Measurements from ENCODE around the gene KYAT1. TPM values are rescaled to one million over a fixed set of nuclear protein-coding genes. Genes with fewer than 3 reads are reported as not detected.
A peak's percentile ranks its signal among the peaks of the same experiment; 100 is the strongest.

The KYAT1 gene
- 9.2 TPM for total RNA-seq
- long read RNA-seq, transcript KYAT1-201 (13 exons, 1,903 nt), result major isoform, 11 of 26 reads
- long read RNA-seq, partial matches to known transcripts, result 5 of 26 reads
- long read RNA-seq, other reads (novel, unspliced or antisense), result 10 of 26 reads

GRCh38 chr9:128881884-128882676 lies at the start of gene KYAT1, which contains the start of gene LRRC8A:
Gene KYAT1, minus strand, starts transcription at chr9:128881950. Its CDS starts 36,545 bp downstream, at chr9:128845405.
Gene LRRC8A, plus strand, starts transcription at chr9:128882133. Its CDS starts 25,032 bp downstream, at chr9:128907165.
- intact Hi-C loops (cut with DNase I), result loop anchor here (2.0 kb wide), 1 partner anchor 39 kb away; the partner anchor contains the start of gene PHYHD1

GRCh38 chr9:128929560-128929959 lies 47.8 kb upstream of the KYAT1 start:
- intact Hi-C loops (cut with DNase I), result no loop called here
- no peak for DNase-seq (ENCODE audit: low spot score)

More at GRCh38 chr9:128881884-128882676, at the start of gene KYAT1, which contains the start of gene LRRC8A:
- DNase-seq (ENCODE audit: low spot score), result peak; percentile 99

GRCh38 chr9:128928624-128929023 lies 46.9 kb upstream of the KYAT1 start:
- intact Hi-C loops (cut with DNase I), result loop anchor here (1.0 kb wide), 1 partner anchor 65 kb away; no protein-coding TSS in a partner anchor
- DNase-seq (ENCODE audit: low spot score), result no peak

GRCh38 chr9:128927731-128928411 lies 46.1 kb upstream of the KYAT1 start:
- intact Hi-C loops (cut with DNase I), result loop anchor here (1.0 kb wide), 1 partner anchor 65 kb away; no protein-coding TSS in a partner anchor
- DNase-seq (ENCODE audit: low spot score), result no peak

- DNase-seq (ENCODE audit: low spot score), result no peak
Measured at GRCh38 chr9:128923493-128923883, 41.7 kb upstream of the KYAT1 start.

GRCh38 chr9:128921881-128922763 lies 40.4 kb upstream of the KYAT1 start:
- no peak for DNase-seq (ENCODE audit: low spot score)
- intact Hi-C loops (cut with DNase I), result loop anchor here (2.0 kb wide), 1 partner anchor 39 kb away; the partner anchor contains the start of gene LRRC8A

More at GRCh38 chr9:128923493-128923883, 41.7 kb upstream of the KYAT1 start:
- intact Hi-C loops (cut with DNase I), result no loop called here

GRCh38 chr9:128920381-128921058 lies 38.8 kb upstream of the KYAT1 start, which contains the start of gene PHYHD1:
Gene PHYHD1, plus strand, starts transcription at chr9:128920982. Its CDS starts 1,342 bp downstream, at chr9:128922324.
- intact Hi-C loops (cut with DNase I), result loop anchor here (2.0 kb wide), 1 partner anchor 38 kb away; the partner anchor contains the start of gene LRRC8A
- DNase-seq (ENCODE audit: low spot score), result no peak

- intact Hi-C loops (cut with DNase I), result loop anchor here (2.0 kb wide), 1 partner anchor 37 kb away; the partner anchor contains the start of gene LRRC8A
Measured at GRCh38 chr9:128919402-128920089, 37.8 kb upstream of the KYAT1 start.

GRCh38 chr9:128918921-128919320 lies 37.2 kb upstream of the KYAT1 start:
- no peak for DNase-seq (ENCODE audit: low spot score)
- intact Hi-C loops (cut with DNase I), result no loop called here

More at GRCh38 chr9:128919402-128920089, 37.8 kb upstream of the KYAT1 start:
- no peak for DNase-seq (ENCODE audit: low spot score)

GRCh38 chr9:128917151-128917849 lies 35.5 kb upstream of the KYAT1 start:
- intact Hi-C loops (cut with DNase I), result no loop called here
- no peak for DNase-seq (ENCODE audit: low spot score)

- DNase-seq (ENCODE audit: low spot score), result no peak
- intact Hi-C loops (cut with DNase I), result no loop called here
Measured at GRCh38 chr9:128916745-128917144, 35.0 kb upstream of the KYAT1 start.

- intact Hi-C loops (cut with DNase I), result no loop called here
- DNase-seq (ENCODE audit: low spot score), result no peak
Measured at GRCh38 chr9:128916204-128916603, 34.5 kb upstream of the KYAT1 start.

GRCh38 chr9:128913995-128914772 lies 32.4 kb upstream of the KYAT1 start:
- DNase-seq (ENCODE audit: low spot score), result no peak
- intact Hi-C loops (cut with DNase I), result no loop called here

- intact Hi-C loops (cut with DNase I), result no loop called here
- DNase-seq (ENCODE audit: low spot score), result no peak
Measured at GRCh38 chr9:128913048-128913900, 31.5 kb upstream of the KYAT1 start.

GRCh38 chr9:128912270-128912853 lies 30.6 kb upstream of the KYAT1 start:
- intact Hi-C loops (cut with DNase I), result no loop called here
- DNase-seq (ENCODE audit: low spot score), result no peak
